T-cell (primary cell): ENCODE data around the gene ABCA7. TPM values are rescaled to one million over a fixed set of nuclear protein-coding genes. Genes with fewer than 3 reads are reported as not detected.

ENCODE experiments used
- ATAC-seq, 4 experiments: fragments of 200-7000 bp in 3 of 4; fragments of 150-1000 bp in 1 of 4; cut with Tn5 transposase; replicated peaks in 1 of 4; 1 replicate in 3 of 4; 2 replicates in 1 of 4; pipeline ENCODE4 v1.10.0; 2021; ENCODE audit warnings: moderate library complexity in 3 of 4, mild to moderate bottlenecking in 2 of 4, moderate number of reproducible peaks in 1 of 4
- CTCF ChIA-PET, 2 donors: fragments of 300-600 bp; sonication (Branson Sonifier 250); formaldehyde crosslinking; loops; one replicate each; lab custom pipeline; 2022; ENCODE audit warnings: antibody characterized with exemption in 2 of 2; lab: Charles Lee
- POLR2A ChIA-PET, 2 donors: fragments of 300-600 bp; sonication (Branson Sonifier 250); formaldehyde crosslinking; loops; one replicate each; lab custom pipeline; 2022; ENCODE audit warnings: antibody characterized with exemption in 2 of 2; lab: Charles Lee
- DNase-seq, 35 experiments: peaks; one replicate each; pipeline versions ENCODE4 v3.0.0 to v3.0.0-alpha.2; 2013 to 2023
- H3K27ac ChIP-seq: one replicate; pipeline ENCODE4 v1.5.1; 2013; ENCODE audit warnings: low read length
- H3K27me3 ChIP-seq, 2 experiments: replicated peaks in 1 of 2; 1 replicate in 1 of 2; 2 replicates in 1 of 2; pipeline versions ENCODE4 v1.6.1 to v1.7.0; 2013; ENCODE audit warnings: low read length in 1 of 2, mixed read lengths in 1 of 2; ENCODE audit not compliant: control insufficient read depth in 2 of 2, insufficient read depth in 2 of 2; ENCODE audit errors: extremely low read depth in 1 of 2
- H3K36me3 ChIP-seq, 2 donors: 1 replicate in 1 of 2; 2 replicates in 1 of 2; pipeline versions ENCODE4 v1.6.1 to v1.7.0; 2013; ENCODE audit warnings: low read length in 1 of 2; ENCODE audit not compliant: control insufficient read depth in 2 of 2, insufficient read depth in 1 of 2; ENCODE audit errors: extremely low read depth in 1 of 2
- H3K4me1 ChIP-seq, 2 experiments: 1 replicate in 1 of 2; 2 replicates in 1 of 2; pipeline versions ENCODE4 v1.6.1 to v1.7.0; 2013; ENCODE audit warnings: low read length in 2 of 2, mixed read lengths in 1 of 2; ENCODE audit not compliant: insufficient read depth in 2 of 2, control insufficient read depth in 1 of 2; ENCODE audit errors: extremely low read depth in 1 of 2
- H3K4me3 ChIP-seq, 2 donors: 1 replicate in 1 of 2; 2 replicates in 1 of 2; pipeline versions ENCODE4 v1.5.1 to v1.7.0; 2013; ENCODE audit warnings: mild to moderate bottlenecking in 2 of 2, low read length in 1 of 2, moderate library complexity in 1 of 2; ENCODE audit not compliant: control insufficient read depth in 1 of 2; ENCODE audit errors: extremely low read depth in 1 of 2
- H3K9me3 ChIP-seq: 2 replicates; pipeline ENCODE4 v1.7.0; 2013
- H3K27ac Mint-ChIP-seq, 2 donors: one replicate each; pipeline ENCODE4 v1.8.0; 2020 to 2021; ENCODE audit warnings: mild to moderate bottlenecking in 2 of 2, mixed read lengths in 2 of 2
- H3K27me3 Mint-ChIP-seq, 2 donors: one replicate each; pipeline ENCODE4 v1.8.0; 2021 to 2022; ENCODE audit warnings: mixed read lengths in 2 of 2
- H3K36me3 Mint-ChIP-seq: one replicate; pipeline ENCODE4 v1.8.0; 2021; ENCODE audit warnings: mixed read lengths
- H3K4me1 Mint-ChIP-seq, 3 donors: one replicate each; pipeline ENCODE4 v1.8.0; 2020 to 2022; ENCODE audit warnings: mixed read lengths in 3 of 3, mild to moderate bottlenecking in 1 of 3
- H3K4me3 Mint-ChIP-seq, 3 donors: one replicate each; pipeline ENCODE4 v1.8.0; 2020 to 2022; ENCODE audit warnings: mild to moderate bottlenecking in 3 of 3, mixed read lengths in 3 of 3, moderate library complexity in 3 of 3
- H3K9me3 Mint-ChIP-seq, 3 donors: one replicate each; pipeline ENCODE4 v1.8.0; 2020 to 2022; ENCODE audit warnings: mixed read lengths in 3 of 3
- WGBS: methylation state at CpG from one replicate; pipeline ENCODE4 v1.1.5; 2013; ENCODE audit warnings: missing lambda C conversion rate; ENCODE audit not compliant: insufficient coverage; 5-methylcytosine and 5-hydroxymethylcytosine counted together
- total RNA-seq, 35 experiments: library from RNA in 6 of 35; stranded (reverse) in 6 of 35; fragments of 120-200 nt in 1 of 35; gene quantifications; one replicate each; pipeline versions ENCODE4 v1.2.1 to v1.2.4 and lab custom pipeline; 2013 to 2026

Gene ABCA7
- total RNA-seq, 5 donors from 2014 or later (not counting 1 experiment from before 2014, with no cell fraction given): 166 to 217 (median 178) TPM

DNA sequence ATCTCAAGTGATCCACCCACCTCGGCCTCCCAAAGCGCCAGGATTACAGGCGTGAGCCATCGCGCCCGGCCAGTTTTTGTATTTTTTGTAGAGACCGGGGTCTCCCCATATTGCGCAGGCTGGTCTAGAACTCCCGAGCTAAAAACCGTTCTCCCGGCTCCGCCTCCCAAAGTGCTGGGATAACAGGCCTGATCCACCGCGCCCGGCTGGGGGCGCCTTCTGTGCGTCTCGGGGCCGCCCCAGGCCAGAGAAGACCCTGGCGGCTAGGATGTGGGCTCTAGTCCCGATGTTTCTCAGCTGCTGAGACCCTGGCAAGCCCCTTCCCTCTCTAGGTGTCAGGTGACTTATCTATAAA is 30.6 kb downstream of the ABCA7 start:
- H3K27me3 Mint-ChIP-seq: no peaks in the 10 kb centered on the region
- ChIA-PET CTCF (no interaction called here), POLR2A (interaction anchor here in 1 of 2 donors (0.6 to 0.7 kb wide), 3 partner anchors 16 to 198 kb away, joined by 3 to 5 read pairs (median 3); no protein-coding TSS in a partner anchor)
- peak overlapping the region; percentile 28 to 90 (median 89) for H3K4me3 Mint-ChIP-seq
- Histone ChIP-seq H3K4me3 (no peak overlapping the region), H3K27me3 (no peaks in the 10 kb centered on the region), H3K36me3 (peaks cover 10 to 67% of the 10 kb centered on the region in 2 donors), H3K4me1 (peaks cover 46 to 84% of the 10 kb centered on the region in 2 experiments), H3K27ac (peak overlapping the region; percentile 25), H3K9me3 (no peaks in the 10 kb centered on the region)
- H3K36me3 Mint-ChIP-seq: peaks cover 22% of the 10 kb centered on the region
- H3K27ac Mint-ChIP-seq: peak overlapping the region; percentile 95 to 96
- ATAC-seq (no peak), DNase-seq (no peak)
- WGBS: 93% methylated on average over 11 of the region's 21 CpGs
- H3K4me1 Mint-ChIP-seq: peaks cover 48 to 60% (median 56%) of the 10 kb centered on the region in 3 donors
- H3K9me3 Mint-ChIP-seq: no peaks in the 10 kb centered on the region

DNA sequence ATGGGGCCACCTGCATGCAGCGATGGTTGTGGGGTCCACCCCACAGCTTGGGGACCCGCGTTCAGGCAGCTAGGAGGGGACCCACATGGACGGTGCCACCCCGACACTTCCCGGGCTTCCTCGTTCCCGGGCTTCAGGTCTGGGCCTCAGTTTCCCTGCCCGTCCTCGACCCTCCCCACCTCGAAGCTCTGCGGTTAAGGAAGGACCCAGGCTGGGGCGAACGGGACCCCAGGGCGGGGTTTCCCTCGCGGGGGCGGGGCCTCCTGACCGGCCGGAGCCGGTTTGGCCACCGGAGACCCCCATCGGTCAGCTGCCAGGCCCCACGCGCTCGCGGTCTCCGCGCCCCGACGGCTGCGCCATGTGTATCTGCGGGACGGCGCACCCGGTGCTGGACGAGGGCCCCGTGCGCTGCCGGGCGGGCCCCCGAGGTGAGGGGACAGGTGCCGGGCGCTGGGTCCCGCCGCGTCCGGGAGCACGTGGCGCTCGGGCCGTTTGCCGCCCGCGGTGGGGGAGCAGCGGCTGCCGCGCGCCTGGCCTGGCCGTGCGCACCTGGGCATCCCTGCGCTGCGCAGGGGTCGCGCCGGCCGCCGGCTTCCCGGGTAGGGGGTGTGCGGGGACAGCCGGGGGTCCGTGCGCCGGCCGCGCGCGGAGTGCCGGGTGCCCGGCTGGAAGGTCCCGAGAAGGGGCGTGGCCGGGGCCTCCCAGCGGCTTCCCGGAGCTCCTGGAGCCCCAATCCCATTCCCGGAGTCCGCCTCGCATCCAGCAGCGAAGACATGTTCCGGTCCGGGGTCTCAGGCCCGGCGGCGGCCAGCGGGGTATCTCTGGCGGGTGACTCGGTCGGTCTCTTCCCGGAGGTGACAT is 31.3 kb downstream of the ABCA7 start:
- peaks cover 49 to 84% of the 10 kb centered on the region in 2 experiments for H3K4me1 ChIP-seq
- H3K27ac ChIP-seq: peak overlapping the region; percentile 25
- Mint-ChIP-seq H3K4me1 (peaks cover 48 to 61% (median 56%) of the 10 kb centered on the region in 3 donors), H3K27me3 (no peaks in the 10 kb centered on the region), H3K9me3 (no peaks in the 10 kb centered on the region), H3K36me3 (peaks cover 28% of the 10 kb centered on the region), H3K4me3 (peak overlapping the region; percentile 73 to 90 (median 75)), H3K27ac (peak overlapping the region; percentile 95 to 96)
- DNase-seq: no peak
- H3K27me3 ChIP-seq: no peaks in the 10 kb centered on the region
- no peak overlapping the region for H3K4me3 ChIP-seq
- no peak for ATAC-seq
- H3K36me3 ChIP-seq: peaks cover 10 to 73% of the 10 kb centered on the region in 2 donors
- WGBS: 91% methylated on average over 87 of the region's 99 CpGs
- no peaks in the 10 kb centered on the region for H3K9me3 ChIP-seq
- POLR2A ChIA-PET: interaction anchor here in 1 of 2 donors (0.6 kb wide), 1 partner anchor 42 kb away, joined by 3 read pairs; no protein-coding TSS in a partner anchor
- CTCF ChIA-PET: no interaction called here

DNA sequence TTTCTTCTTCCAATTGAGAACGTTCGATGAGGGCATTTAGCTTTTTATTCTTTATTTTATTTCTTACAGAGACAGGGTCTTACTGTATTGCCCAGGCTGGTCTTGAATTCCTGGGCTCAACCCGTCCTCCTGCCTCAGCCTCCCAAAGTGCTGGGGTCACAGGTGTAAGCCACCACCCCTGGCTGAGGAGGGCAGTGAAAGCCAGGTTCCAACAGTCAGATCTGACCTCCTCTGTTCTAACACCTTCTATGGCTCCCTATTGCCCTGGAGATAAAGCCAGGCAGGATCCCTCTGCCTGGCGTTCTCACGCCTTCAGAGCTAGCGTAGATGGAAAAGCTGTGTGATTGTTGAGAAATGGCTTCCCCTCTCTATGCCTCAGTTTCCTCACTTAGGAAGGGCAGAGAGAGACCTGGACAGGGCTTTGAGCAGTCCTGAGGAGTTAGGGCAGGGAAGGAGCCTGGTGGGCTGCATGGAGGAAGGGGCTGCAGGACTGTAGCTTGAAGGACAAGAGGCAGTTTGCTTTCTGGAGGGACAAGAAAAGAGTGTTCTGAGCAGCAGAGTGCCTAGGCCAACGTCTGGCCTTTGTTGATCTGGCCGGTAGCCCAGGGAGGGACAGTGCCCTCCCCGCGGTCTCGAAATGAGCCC is 32.6 kb downstream of the ABCA7 start:
- ChIA-PET POLR2A (interaction anchor here in 1 of 2 donors (0.5 kb wide), 1 partner anchor 9 kb away, joined by 4 read pairs; no protein-coding TSS in a partner anchor), CTCF (interaction anchor here in 1 of 2 donors (0.5 kb wide), 1 partner anchor 122 kb away, joined by 13 read pairs; no protein-coding TSS in a partner anchor)
- DNase-seq (no peak), ATAC-seq (no peak)
- H3K36me3 Mint-ChIP-seq: peaks cover 33% of the 10 kb centered on the region
- H3K36me3 ChIP-seq: peaks cover 10 to 77% of the 10 kb centered on the region in 2 donors
- peaks cover 58 to 63% (median 61%) of the 10 kb centered on the region in 3 donors for H3K4me1 Mint-ChIP-seq
- peak overlapping the region; percentile 19 for H3K27ac ChIP-seq
- H3K27me3 ChIP-seq: no peaks in the 10 kb centered on the region
- no peak overlapping the region for H3K4me3 ChIP-seq
- H3K4me3 Mint-ChIP-seq: peak overlapping the region; percentile 73 to 79 (median 75)
- no peaks in the 10 kb centered on the region for H3K9me3 ChIP-seq
- H3K9me3 Mint-ChIP-seq: no peaks in the 10 kb centered on the region
- WGBS: no CpG with 5 or more reads among the region's 11 CpGs
- no peaks in the 10 kb centered on the region for H3K27me3 Mint-ChIP-seq
- peak overlapping the region; percentile 90 to 96 for H3K27ac Mint-ChIP-seq
- peaks cover 50 to 90% of the 10 kb centered on the region in 2 experiments for H3K4me1 ChIP-seq

DNA sequence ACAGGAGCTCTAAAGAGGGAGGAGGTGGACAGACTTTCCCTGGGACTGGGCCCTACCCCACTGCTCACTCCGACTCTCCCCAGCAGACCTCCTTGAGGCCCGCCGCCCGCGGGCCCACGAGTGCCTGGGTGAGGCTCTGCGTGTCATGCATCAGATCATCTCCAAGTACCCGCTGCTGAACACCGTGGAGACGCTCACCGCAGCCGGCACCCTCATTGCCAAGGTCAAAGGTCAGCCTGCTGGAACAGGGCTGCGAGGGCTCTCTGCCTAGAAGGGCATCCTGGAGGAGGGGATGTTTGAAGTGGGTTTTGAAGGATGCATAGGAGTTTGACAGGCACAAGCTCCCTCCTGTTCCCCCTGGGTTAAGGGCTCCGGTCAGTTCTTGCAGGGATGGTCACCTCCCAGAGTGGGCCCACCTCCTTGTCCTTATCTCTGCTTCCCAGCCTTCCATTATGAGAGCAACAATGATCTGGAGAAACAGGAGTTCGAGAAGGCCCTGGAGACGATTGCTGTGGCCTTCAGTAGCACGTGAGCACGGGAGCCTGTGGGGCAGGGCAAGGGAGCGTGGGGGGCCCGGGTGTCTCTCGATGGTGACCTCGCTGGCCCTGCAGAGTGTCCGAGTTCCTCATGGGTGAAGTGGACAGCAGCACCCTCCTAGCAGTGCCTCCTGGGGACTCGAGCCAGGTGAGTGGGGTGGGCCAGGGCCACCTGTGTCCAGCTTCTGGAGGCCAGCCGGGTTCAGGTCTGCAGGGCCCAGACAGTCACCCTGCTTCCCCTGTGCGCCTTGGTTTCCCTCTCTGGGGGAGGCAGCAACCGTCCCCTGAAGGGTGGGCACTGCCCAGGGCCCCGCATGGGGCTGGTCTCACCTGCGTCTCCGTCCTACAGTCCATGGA is 33.4 kb downstream of the ABCA7 start:
- 87% methylated on average over 23 of the region's 30 CpGs for WGBS
- CTCF ChIA-PET: no interaction called here
- H3K27ac Mint-ChIP-seq: peak overlapping the region; percentile 90 to 96
- peak overlapping the region; percentile 19 for H3K27ac ChIP-seq
- peaks cover 58 to 65% (median 63%) of the 10 kb centered on the region in 3 donors for H3K4me1 Mint-ChIP-seq
- ATAC-seq: no peak
- peak in 2 of 35 experiments; percentile 22 to 39 for DNase-seq
- POLR2A ChIA-PET: no interaction called here
- H3K36me3 Mint-ChIP-seq: peaks cover 37% of the 10 kb centered on the region
- peaks cover 50 to 95% of the 10 kb centered on the region in 2 experiments for H3K4me1 ChIP-seq
- no peaks in the 10 kb centered on the region for H3K9me3 Mint-ChIP-seq
- H3K36me3 ChIP-seq: peaks cover 10 to 81% of the 10 kb centered on the region in 2 donors
- H3K4me3 ChIP-seq: no peak overlapping the region
- no peaks in the 10 kb centered on the region for H3K27me3 ChIP-seq
- peak overlapping the region in 2 of 3 donors; percentile 24 to 79 for H3K4me3 Mint-ChIP-seq
- H3K9me3 ChIP-seq: no peaks in the 10 kb centered on the region
- H3K27me3 Mint-ChIP-seq: no peaks in the 10 kb centered on the region

DNA sequence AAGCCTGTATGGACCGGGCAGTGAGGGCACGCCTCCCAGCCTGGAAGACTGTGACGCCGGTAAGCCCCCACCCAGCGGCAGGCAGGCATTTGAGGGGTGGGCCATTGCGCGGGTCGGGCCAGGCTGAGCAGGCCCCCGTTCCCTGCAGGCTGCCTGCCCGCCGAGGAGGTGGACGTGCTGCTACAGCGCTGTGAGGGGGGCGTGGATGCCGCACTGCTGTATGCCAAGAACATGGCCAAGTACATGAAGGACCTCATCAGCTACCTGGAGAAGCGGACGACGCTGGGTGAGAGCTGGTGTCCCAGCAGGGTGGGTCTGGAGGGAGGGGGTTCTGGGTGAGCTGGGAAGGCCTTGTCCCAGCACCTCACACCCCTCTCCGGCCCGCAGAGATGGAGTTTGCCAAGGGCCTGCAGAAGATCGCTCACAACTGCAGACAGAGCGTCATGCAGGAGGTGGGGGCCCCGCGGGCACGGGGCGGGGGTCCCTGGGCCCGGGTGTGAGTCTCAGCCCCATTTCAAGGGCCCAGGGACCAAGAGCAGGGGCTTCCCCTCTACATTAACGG is 34.1 kb downstream of the ABCA7 start:
- H3K36me3 ChIP-seq: peaks cover 10 to 75% of the 10 kb centered on the region in 2 donors
- H3K27ac Mint-ChIP-seq: peak overlapping the region; percentile 90
- H3K9me3 Mint-ChIP-seq: no peaks in the 10 kb centered on the region
- H3K4me1 Mint-ChIP-seq: peaks cover 52 to 61% (median 57%) of the 10 kb centered on the region in 3 donors
- peaks cover 31% of the 10 kb centered on the region for H3K36me3 Mint-ChIP-seq
- WGBS: 64% methylated on average over 12 of the region's 28 CpGs
- H3K4me1 ChIP-seq: peaks cover 53 to 94% of the 10 kb centered on the region in 2 experiments
- ChIA-PET CTCF (interaction anchor here (0.5 to 2.2 kb wide), 2 partner anchors 9 to 283 kb away, joined by 5 to 11 read pairs; no protein-coding TSS in a partner anchor), POLR2A (interaction anchor here (0.5 to 2.3 kb wide), 7 partner anchors 11 to 195 kb away, joined by 3 to 24 read pairs (median 6); partner anchors contain the start of genes CIRBP (in 1 of the 2) and RNU6-2 (in 1 of the 2))
- H3K9me3 ChIP-seq: no peaks in the 10 kb centered on the region
- H3K4me3 Mint-ChIP-seq: peak overlapping the region; percentile 56 to 79 (median 62)
- no peaks in the 10 kb centered on the region for H3K27me3 Mint-ChIP-seq
- no peaks in the 10 kb centered on the region for H3K27me3 ChIP-seq
- ATAC-seq: peak in 3 of 4 experiments; percentile 0 to 2 (median 1)
- H3K4me3 ChIP-seq: peak overlapping the region in 1 of 2 donors; percentile 37
- no peak for DNase-seq
- peak overlapping the region; percentile 19 for H3K27ac ChIP-seq
